Transverse colon (tissue), 3 donors: ENCODE data around the gene PI4KA.

Experiments used
- POLR2A ChIP-seq: fragments of 450-650 bp; IDR thresholded peaks from one replicate; pipeline ENCODE4 v1.6.1; 2016; ENCODE audit warnings: antibody characterized with exemption, mild to moderate bottlenecking, moderate library complexity
- TF ChIP-seq, protein P1 (sequence below), 5 experiments: fragments of 200-600 bp in 3 of 5; fragments of 450-650 bp in 2 of 5; sonication (generic) in 3 of 5; IDR thresholded peaks; 1 replicate in 2 of 5; 2 replicates in 3 of 5; pipeline ENCODE4 v1.5.1; 2016 to 2017; ENCODE audit warnings: antibody characterized with exemption in 5 of 5, inconsistent platforms in 3 of 5, mild to moderate bottlenecking in 2 of 5, moderate library complexity in 1 of 5

DNA sequence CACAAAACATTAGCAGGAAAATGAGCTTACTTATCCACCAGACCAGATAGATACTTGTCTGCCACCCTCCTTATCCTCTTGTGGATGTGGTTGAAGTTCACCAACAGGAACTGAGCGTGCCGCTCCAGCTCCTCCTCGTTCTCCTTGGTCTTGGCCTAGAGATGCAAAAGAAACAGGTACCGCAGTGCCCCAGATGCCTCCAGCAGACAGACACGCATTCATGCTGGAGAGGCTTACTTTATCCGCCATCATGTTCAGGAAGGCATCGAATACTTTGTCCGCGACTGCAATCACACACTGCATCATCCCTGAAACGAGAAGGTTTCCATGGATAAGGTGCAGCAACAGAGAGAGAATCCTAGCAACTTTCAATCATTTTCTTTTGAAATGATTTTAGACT, 105.7 kb downstream of the PI4KA start:
- TF ChIP-seq, protein P1, sequence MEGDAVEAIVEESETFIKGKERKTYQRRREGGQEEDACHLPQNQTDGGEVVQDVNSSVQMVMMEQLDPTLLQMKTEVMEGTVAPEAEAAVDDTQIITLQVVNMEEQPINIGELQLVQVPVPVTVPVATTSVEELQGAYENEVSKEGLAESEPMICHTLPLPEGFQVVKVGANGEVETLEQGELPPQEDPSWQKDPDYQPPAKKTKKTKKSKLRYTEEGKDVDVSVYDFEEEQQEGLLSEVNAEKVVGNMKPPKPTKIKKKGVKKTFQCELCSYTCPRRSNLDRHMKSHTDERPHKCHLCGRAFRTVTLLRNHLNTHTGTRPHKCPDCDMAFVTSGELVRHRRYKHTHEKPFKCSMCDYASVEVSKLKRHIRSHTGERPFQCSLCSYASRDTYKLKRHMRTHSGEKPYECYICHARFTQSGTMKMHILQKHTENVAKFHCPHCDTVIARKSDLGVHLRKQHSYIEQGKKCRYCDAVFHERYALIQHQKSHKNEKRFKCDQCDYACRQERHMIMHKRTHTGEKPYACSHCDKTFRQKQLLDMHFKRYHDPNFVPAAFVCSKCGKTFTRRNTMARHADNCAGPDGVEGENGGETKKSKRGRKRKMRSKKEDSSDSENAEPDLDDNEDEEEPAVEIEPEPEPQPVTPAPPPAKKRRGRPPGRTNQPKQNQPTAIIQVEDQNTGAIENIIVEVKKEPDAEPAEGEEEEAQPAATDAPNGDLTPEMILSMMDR (IDR thresholded peaks at IDR 0.05), result no peak
- no peak for TF ChIP-seq POLR2A
